Lung (tissue), 12 donors: Measurements from ENCODE around the gene RBM39. TPM values are rescaled to one million over a fixed set of nuclear protein-coding genes. Genes with fewer than 3 reads are reported as not detected.
"Not testable (repeated sequence)": the region's sequence is repeated elsewhere in the genome, so short reads cannot be mapped to it uniquely, and the experiment has no call there.

ENCODE experiments used
- ATAC-seq: fragments of 200-7000 bp; cut with Tn5 transposase; one replicate; pipeline ENCODE4 v1.9.1; 2020; ENCODE audit warnings: moderate number of reproducible peaks; ENCODE audit not compliant: insufficient read depth, low FRiP score
- DNase-seq, 3 donors: peaks; one replicate each; pipeline ENCODE4 v3.0.0-alpha.2; 2013 to 2017
- H3K27ac ChIP-seq, 2 donors: one replicate each; pipeline ENCODE4 v1.5.1; 2013; ENCODE audit warnings: mild to moderate bottlenecking in 2 of 2, moderate library complexity in 2 of 2, control low read depth in 1 of 2, inconsistent platforms in 1 of 2, low read depth in 1 of 2, low read length in 1 of 2
- H3K27me3 ChIP-seq, 3 donors: one replicate each; pipeline ENCODE4 v1.5.1; 2013; ENCODE audit warnings: low read length in 2 of 3; ENCODE audit not compliant: control insufficient read depth in 3 of 3, insufficient read depth in 3 of 3
- H3K36me3 ChIP-seq, 4 donors: one replicate each; pipeline ENCODE4 v1.5.1; 2013; ENCODE audit warnings: low read length in 4 of 4, mild to moderate bottlenecking in 1 of 4, moderate library complexity in 1 of 4; ENCODE audit not compliant: control insufficient read depth in 4 of 4, insufficient read depth in 4 of 4
- H3K4me1 ChIP-seq, 5 donors: one replicate each; pipeline ENCODE4 v1.5.1; 2013; ENCODE audit warnings: low read length in 5 of 5, mild to moderate bottlenecking in 2 of 5, moderate library complexity in 1 of 5; ENCODE audit not compliant: control insufficient read depth in 5 of 5, insufficient read depth in 5 of 5
- H3K4me3 ChIP-seq: one replicate; pipeline ENCODE4 v1.5.1; 2013; ENCODE audit warnings: mild to moderate bottlenecking, control low read depth, moderate library complexity
- H3K9ac ChIP-seq, 2 donors: one replicate each; pipeline ENCODE4 v1.5.1; 2013; ENCODE audit warnings: low read length in 2 of 2, control low read depth in 1 of 2; ENCODE audit not compliant: insufficient read depth in 1 of 2
- H3K9me3 ChIP-seq, 4 donors: one replicate each; pipeline ENCODE4 v1.5.1; 2013; ENCODE audit warnings: low read length in 3 of 4, mild to moderate bottlenecking in 1 of 4, moderate library complexity in 1 of 4; ENCODE audit not compliant: control insufficient read depth in 4 of 4, insufficient read depth in 3 of 4
- CTCF ChIP-seq: IDR thresholded peaks from 2 replicates; pipeline ENCODE4 v1.5.1; 2012; ENCODE audit warnings: mild to moderate bottlenecking; ENCODE audit errors: control extremely low read depth, extremely low read depth
- WGBS, 2 donors: extraction: QIAGEN DNeasy Blood & Tissue Kit; methylation state at CpG; one replicate each; pipeline ENCODE4 v1.1.7; 2013; 5-methylcytosine and 5-hydroxymethylcytosine counted together
- polyA plus RNA-seq, 2 donors: library from polyadenylated mRNA; stranded (reverse); fragments of 200-250 nt; gene quantifications; one replicate each; pipeline ENCODE4 v1.2.1, GENCODE V29; 2013
- total RNA-seq, 2 donors: library from RNA; depleted of rRNA in 1 of 2; stranded (reverse); fragments of >200 nt in 1 of 2; gene quantifications; one replicate each; pipeline ENCODE4 v1.2.1, GENCODE V29; 2014 to 2021
- donor health status: control.
- donor health status: control.
- donor health status: Bipolar disorder and iron deficiency.
- donor health status: healthy.
- donor health status: DM: yes; HTN: yes; CAD: no.

RBM39 gene
- total and polyA plus RNA-seq, 4 donors = 162 to 689 (median 356) TPM

- no peak for DNase-seq
- no peaks in the 10 kb centered on the region for H3K9me3 ChIP-seq
- ATAC-seq = no peak
- H3K4me1 ChIP-seq = peaks cover 0 to 13% (median under 1%) of the 10 kb centered on the region in 5 donors
- TF ChIP-seq CTCF = no peak
- no peaks in the 10 kb centered on the region for H3K27me3 ChIP-seq
- no peak overlapping the region for H3K27ac ChIP-seq
- no peak overlapping the region for H3K4me3 ChIP-seq
- WGBS, 2 donors = 90 to 91% methylated on average over 2 of the region's 2 CpGs
- no peak overlapping the region for H3K9ac ChIP-seq
- peaks cover 0 to 11% (median 4%) of the 10 kb centered on the region in 4 donors for H3K36me3 ChIP-seq
Observed at GRCh38 chr20:35695245-35695749, 46.8 kb downstream of the RBM39 start.

- no peaks in the 10 kb centered on the region for H3K4me1 ChIP-seq
- WGBS, 2 donors = 91 to 94% methylated on average over 4 of the region's 4 CpGs
- no peak overlapping the region for H3K4me3 ChIP-seq
- no peaks in the 10 kb centered on the region for H3K27me3 ChIP-seq
- peaks cover 5 to 19% (median 7%) of the 10 kb centered on the region in 4 donors for H3K36me3 ChIP-seq
- H3K27ac ChIP-seq = no peak overlapping the region
- H3K9me3 ChIP-seq = no peaks in the 10 kb centered on the region
- no peak for ATAC-seq
- no peak for DNase-seq
- H3K9ac ChIP-seq = no peak overlapping the region
- TF ChIP-seq CTCF = no peak
Observed at GRCh38 chr20:35690265-35690664, 51.8 kb downstream of the RBM39 start.

- WGBS, 2 donors = 96 to 99% methylated on average over 11 of the region's 11 CpGs
- not testable (repeated sequence) for H3K4me3 ChIP-seq, DNase-seq, H3K9ac ChIP-seq, ATAC-seq, H3K27me3 ChIP-seq, H3K27ac ChIP-seq, H3K4me1 ChIP-seq, H3K9me3 ChIP-seq
- peaks cover 3 to 16% (median 7%) of the 10 kb centered on the region in 4 donors for H3K36me3 ChIP-seq
Observed at GRCh38 chr20:35686872-35687271, 55.2 kb downstream of the RBM39 start.

GRCh38 chr20:35685368-35685767 lies 56.7 kb downstream of the RBM39 start:
- H3K4me3 ChIP-seq, ATAC-seq, H3K9me3 ChIP-seq, DNase-seq, H3K27ac ChIP-seq, H3K4me1 ChIP-seq, H3K9ac ChIP-seq, H3K27me3 ChIP-seq: not testable (repeated sequence)
- 98 to 99% methylated on average over 9 of the region's 9 CpGs for WGBS, 2 donors
- peaks cover 3 to 17% (median 10%) of the 10 kb centered on the region in 4 donors for H3K36me3 ChIP-seq
